Endothelial cell of umbilical vein (primary cell): ENCODE measurements around the gene KCNF1. TPM values are rescaled to one million over a fixed set of nuclear protein-coding genes. Genes with fewer than 3 reads are reported as not detected.

ENCODE experiments used
- BruUV-seq: library from RNA; stranded (reverse); fragments of 400-500 nt; replicated peaks from 2 replicates; lab custom pipeline; 2021; lab: Mats Ljungman, UMichigan
- CTCF ChIA-PET: fragments of 300-600, 350-600 bp; sonication (Branson Sonifier 250); formaldehyde crosslinking; loops from one replicate; lab custom pipeline; 2021; ENCODE audit warnings: antibody characterized with exemption, inconsistent platforms; lab: Charles Lee
- POLR2A ChIA-PET: fragments of 300-600, 350-600 bp; sonication (Branson Sonifier 250); formaldehyde crosslinking; loops from one replicate; lab custom pipeline; 2021; ENCODE audit warnings: antibody characterized with exemption, inconsistent platforms; lab: Charles Lee
- DNase-seq: peaks from one replicate; pipeline ENCODE4 v3.0.0-alpha.2; 2011; ENCODE audit warnings: low read depth, low spot score
- FAIRE-seq: peaks from 2 replicates; lab custom pipeline; 2011; peaks lifted over from hg19 to GRCh38; lab: Jason Lieb, UNC
- H2AFZ ChIP-seq: 2 replicates; pipeline ENCODE4 v1.6.0; 2012; ENCODE audit warnings: low read depth, low read length, control low read depth, inconsistent platforms
- H3K27ac ChIP-seq: 2 replicates; pipeline ENCODE4 v1.5.1; 2011; ENCODE audit warnings: low read depth, mild to moderate bottlenecking, control low read depth, low read length, moderate library complexity; ENCODE audit not compliant: insufficient read depth
- H3K27me3 ChIP-seq, 2 experiments: 2 replicates each; pipeline versions ENCODE4 v1.6.0 to v1.6.1; 2011; ENCODE audit warnings: low read length in 2 of 2, mixed read lengths in 1 of 2; ENCODE audit not compliant: control insufficient read depth in 2 of 2, insufficient read depth in 2 of 2
- H3K36me3 ChIP-seq, 2 experiments: 2 replicates in 1 of 2; 3 replicates in 1 of 2; pipeline ENCODE4 v1.5.1; 2011; ENCODE audit warnings: low read length in 2 of 2, mild to moderate bottlenecking in 1 of 2, moderate library complexity in 1 of 2; ENCODE audit not compliant: control insufficient read depth in 2 of 2, insufficient read depth in 2 of 2; ENCODE audit errors: extremely low read depth in 1 of 2
- H3K4me1 ChIP-seq: 3 replicates; pipeline ENCODE4 v1.5.1; 2011; ENCODE audit warnings: mild to moderate bottlenecking, low read length; ENCODE audit not compliant: control insufficient read depth, insufficient read depth; ENCODE audit errors: extremely low read depth
- H3K4me2 ChIP-seq: 2 replicates; pipeline ENCODE4 v1.6.1; 2011; ENCODE audit warnings: low read length, control low read depth, mixed read lengths; ENCODE audit not compliant: insufficient read depth
- H3K4me3 ChIP-seq, 3 experiments: fragments of 200-600 bp in 1 of 3; sonication (generic), shearing (Covaris generic) in 1 of 3; replicated peaks in 1 of 3; 2 replicates each; pipeline ENCODE4 v1.5.1; 2011 to 2016; ENCODE audit warnings: control low read depth in 3 of 3, low read length in 3 of 3, mild to moderate bottlenecking in 2 of 3, inconsistent platforms in 1 of 3, low read depth in 1 of 3, moderate library complexity in 1 of 3; ENCODE audit not compliant: insufficient read depth in 1 of 3
- H3K79me2 ChIP-seq: 2 replicates; pipeline ENCODE4 v1.6.0; 2012; ENCODE audit warnings: low read length, inconsistent platforms; ENCODE audit not compliant: control insufficient read depth, insufficient read depth
- H3K9ac ChIP-seq: replicated peaks from 2 replicates; pipeline ENCODE3; 2011; ENCODE audit warnings: low read length, control low read depth; ENCODE audit not compliant: insufficient read depth; ENCODE audit errors: extremely low read depth
- H3K9me1 ChIP-seq: replicated peaks from 3 replicates; pipeline ENCODE4 v1.6.0; 2011; ENCODE audit warnings: mild to moderate bottlenecking, low read length; ENCODE audit not compliant: control insufficient read depth, insufficient read depth; ENCODE audit errors: extremely low read depth
- H3K9me3 ChIP-seq: replicated peaks from 2 replicates; pipeline ENCODE4 v1.5.1; 2012; ENCODE audit warnings: low read length, inconsistent platforms; ENCODE audit not compliant: control insufficient read depth, insufficient read depth
- H4K20me1 ChIP-seq: replicated peaks from 2 replicates; pipeline ENCODE3; 2011; ENCODE audit warnings: mild to moderate bottlenecking, low read length; ENCODE audit not compliant: control insufficient read depth, insufficient read depth; ENCODE audit errors: extremely low read depth
- EZH2 ChIP-seq: IDR thresholded peaks from 2 replicates; pipeline ENCODE4 v1.6.1; 2012; ENCODE audit warnings: borderline replicate concordance, low read depth, mild to moderate bottlenecking, moderate library complexity, low read length, inconsistent platforms; ENCODE audit not compliant: severe bottlenecking
- FOS ChIP-seq: IDR thresholded peaks from 2 replicates; pipeline ENCODE4 v1.6.1; 2011; ENCODE audit warnings: mild to moderate bottlenecking, low read length, moderate library complexity, borderline replicate concordance; ENCODE audit not compliant: insufficient read depth
- GATA2 ChIP-seq: IDR thresholded peaks from 2 replicates; pipeline ENCODE4 v1.7.0; 2011; ENCODE audit warnings: low read depth, mild to moderate bottlenecking, moderate library complexity, mixed read lengths, low read length; ENCODE audit not compliant: insufficient read length, insufficient read depth
- JUN ChIP-seq: IDR thresholded peaks from 2 replicates; pipeline ENCODE4 v1.6.1; 2011; ENCODE audit warnings: borderline replicate concordance, low read depth; ENCODE audit not compliant: insufficient read length, insufficient read depth
- MAX ChIP-seq: IDR thresholded peaks from 2 replicates; pipeline ENCODE4 v1.6.1; 2011; ENCODE audit not compliant: insufficient read depth, insufficient read length
- MYC ChIP-seq: IDR thresholded peaks from one replicate; pipeline ENCODE4 v1.6.1; 2011; ENCODE audit warnings: mild to moderate bottlenecking, low read depth, low read length
- POLR2A ChIP-seq: IDR thresholded peaks from 2 replicates; pipeline ENCODE4 v1.6.1; 2012; ENCODE audit warnings: low read depth, mild to moderate bottlenecking, control low read depth, low read length
- POLR2AphosphoS5 ChIP-seq: IDR thresholded peaks from 2 replicates; pipeline ENCODE4 v1.6.1; 2012; ENCODE audit warnings: low read depth, mild to moderate bottlenecking, control low read depth, low read length, moderate library complexity; ENCODE audit not compliant: insufficient read depth
- dilution Hi-C: fragments of 300-500 bp; cut with MboI; formaldehyde crosslinking; loops from one replicate; pipeline ENCODE4 v1.15.0; 2019; ENCODE audit warnings: low sequenced_read_pairs; ENCODE audit not compliant: extremely low pct_ligation_motif_present
- intact Hi-C: fragments of 100-400 bp; cut with micrococcal nuclease; formaldehyde crosslinking; loops from one replicate; pipeline ENCODE4 v1.10.0; 2022
- polyA plus RNA-seq, 4 experiments: library from polyadenylated mRNA; depleted of rRNA in 3 of 4; stranded (reverse) in 3 of 4; unstranded in 1 of 4; fragments of >200 nt; gene quantifications; 2 replicates each; pipeline versions ENCODE4 v1.2.1 to v1.2.3, GENCODE V29; 2011 to 2012; ENCODE audit warnings: missing spikeins in 1 of 4
- total RNA-seq: library from RNA; stranded (reverse); gene quantifications from 2 replicates; pipeline ENCODE4 v1.2.3, GENCODE V29; 2021

KCNF1 gene
- total and polyA plus RNA-seq, 2 donors (not counting 3 experiments of a cell fraction or from before 2014, with no cell fraction given): 0.23 to 0.42 TPM

DNA sequence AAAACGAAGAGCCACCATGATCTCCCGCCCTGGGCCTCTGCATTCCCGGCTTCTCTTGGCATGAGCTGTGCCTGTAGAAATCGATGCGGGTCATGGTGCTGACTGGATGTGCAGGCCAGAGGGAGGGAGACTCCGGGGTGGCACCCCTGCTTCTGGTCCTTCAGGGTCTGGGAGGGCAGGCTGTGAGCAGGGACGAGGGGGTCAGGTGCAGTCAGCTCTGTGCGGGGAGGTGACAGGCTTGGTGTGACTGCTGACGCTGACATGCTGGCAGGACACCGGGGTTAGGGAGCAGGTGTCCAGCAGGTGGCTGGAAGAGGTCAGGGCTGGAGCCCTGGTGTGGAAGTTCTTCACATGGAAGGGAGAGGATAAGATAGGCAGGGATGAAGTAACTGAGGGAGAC lies 48.7 kb upstream of the KCNF1 start:
- no peak overlapping the region for H3K9ac ChIP-seq
- FAIRE-seq (no peak), DNase-seq (no peak)
- no peaks in the 10 kb centered on the region for H3K4me1 ChIP-seq
- BruUV-seq: no TSS peak
- no peaks in the 10 kb centered on the region for H3K36me3 ChIP-seq
- H2AFZ ChIP-seq: no peak overlapping the region
- no peak overlapping the region for H3K4me2 ChIP-seq
- H3K4me3 ChIP-seq: no peak overlapping the region
- peaks cover 0 to 7% of the 10 kb centered on the region in 2 experiments for H3K27me3 ChIP-seq
- H4K20me1 ChIP-seq: no peaks in the 10 kb centered on the region
- H3K9me3 ChIP-seq: no peaks in the 10 kb centered on the region
- no peak overlapping the region for H3K27ac ChIP-seq
- H3K79me2 ChIP-seq: no peaks in the 10 kb centered on the region
- intact Hi-C loops (no loop called here), dilution Hi-C loops (no loop called here)
- CTCF ChIA-PET: no interaction called here
- H3K9me1 ChIP-seq: no peaks in the 10 kb centered on the region
- TF ChIP-seq POLR2AphosphoS5: no peak
- no peak for TF ChIP-seq MAX
- TF ChIP-seq GATA2: no peak
- TF ChIP-seq MYC: no peak
- no peak for TF ChIP-seq JUN
- no peak for TF ChIP-seq FOS
- no peak for TF ChIP-seq POLR2A
- POLR2A ChIA-PET: no interaction called here

- CTCF ChIA-PET: interaction anchor here (1.1 kb wide), 1 partner anchor 31 kb away, joined by 4 read pairs; no protein-coding TSS in a partner anchor
- dilution Hi-C loops: no loop called here
Observed at GRCh38 chr2:10863837-10864236, 47.9 kb upstream of the KCNF1 start.

More at GRCh38 chr2:10863837-10864236, 47.9 kb upstream of the KCNF1 start:
- intact Hi-C loops: no loop called here
- TF ChIP-seq EZH2: no peak
- no peak for TF ChIP-seq MYC
- no peak for TF ChIP-seq MAX
- no peak for TF ChIP-seq FOS
- TF ChIP-seq JUN: no peak
- no peak for TF ChIP-seq GATA2
- no peak for TF ChIP-seq POLR2A
- H3K27ac ChIP-seq: no peak overlapping the region
- H3K4me2 ChIP-seq: no peak overlapping the region
- no peak overlapping the region for H2AFZ ChIP-seq
- POLR2A ChIA-PET: no interaction called here
- H3K9me3 ChIP-seq: no peaks in the 10 kb centered on the region
- H3K4me1 ChIP-seq: no peaks in the 10 kb centered on the region
- H3K9me1 ChIP-seq: no peaks in the 10 kb centered on the region
- H3K27me3 ChIP-seq: peaks cover 0 to 7% of the 10 kb centered on the region in 2 experiments
- no peaks in the 10 kb centered on the region for H3K79me2 ChIP-seq
- H3K36me3 ChIP-seq: no peaks in the 10 kb centered on the region
- no peaks in the 10 kb centered on the region for H4K20me1 ChIP-seq
- no peak overlapping the region for H3K4me3 ChIP-seq
- FAIRE-seq (no peak), DNase-seq (no peak)
- no peak overlapping the region for H3K9ac ChIP-seq
- no TSS peak for BruUV-seq
